Measurements from ENCODE around the gene PDPK1.
"Not testable (repeated sequence)": the region's sequence is repeated elsewhere in the genome, so short reads cannot be mapped to it uniquely, and the experiment has no call there.

Gene PDPK1

GRCh38 chr16:2598133-2598641 is 60.4 kb downstream of the PDPK1 start:
- no peak for ATAC-seq
- TF ChIP-seq TSHZ2 (CRISPR knock-in tag; IDR thresholded peaks at IDR 0.05): no peak
- no peak for TF ChIP-seq ESRRG (CRISPR knock-in tag; IDR thresholded peaks at IDR 0.05)

- no peak for ATAC-seq
- TF ChIP-seq CSDC2 (CRISPR knock-in tag; IDR thresholded peaks at IDR 0.05) (no peak), ZNF8 (CRISPR knock-in tag; IDR thresholded peaks at IDR 0.05) (no peak), ESRRG (CRISPR knock-in tag; IDR thresholded peaks at IDR 0.05) (no peak), ZFP30 (CRISPR knock-in tag; IDR thresholded peaks at IDR 0.05) (no peak), PPARA (CRISPR knock-in tag; IDR thresholded peaks at IDR 0.05; ENCODE audit: borderline replicate concordance) (no peak), OSR1 (CRISPR knock-in tag; IDR thresholded peaks at IDR 0.05) (no peak), POU6F1 (CRISPR knock-in tag; IDR thresholded peaks at IDR 0.05; ENCODE audit: borderline replicate concordance, low read depth) (no peak), CREB5 (CRISPR knock-in tag; IDR thresholded peaks at IDR 0.05; ENCODE audit: low read depth) (no peak), CSRNP3 (CRISPR knock-in tag; IDR thresholded peaks at IDR 0.05) (no peak), ARNTL (CRISPR knock-in tag; IDR thresholded peaks at IDR 0.05; ENCODE audit: borderline replicate concordance, low read depth) (no peak), TSHZ2 (CRISPR knock-in tag; IDR thresholded peaks at IDR 0.05) (no peak), SNAI2 (CRISPR knock-in tag; IDR thresholded peaks at IDR 0.05) (no peak), ZNF565 (CRISPR knock-in tag; conservative IDR thresholded peaks at IDR 0.05; ENCODE audit: low read depth) (no peak), PATZ1 (CRISPR knock-in tag; IDR thresholded peaks at IDR 0.05; ENCODE audit: borderline replicate concordance) (no peak), RARB (CRISPR knock-in tag; IDR thresholded peaks at IDR 0.05) (no peak), ZC3H10 (CRISPR knock-in tag; IDR thresholded peaks at IDR 0.05) (no peak), ZNF70 (CRISPR knock-in tag; IDR thresholded peaks at IDR 0.05) (no peak)
Measured at GRCh38 chr16:2598723-2599122, 60.9 kb downstream of the PDPK1 start.

GRCh38 chr16:2599165-2599564 is 61.3 kb downstream of the PDPK1 start:
- not testable (repeated sequence) for ATAC-seq

- not testable (repeated sequence) for ATAC-seq
Measured at GRCh38 chr16:2599785-2600184, 62.0 kb downstream of the PDPK1 start.

GRCh38 chr16:2601301-2602025 is 63.6 kb downstream of the PDPK1 start:
- not testable (repeated sequence) for ATAC-seq

GRCh38 chr16:2602175-2602574 is 64.4 kb downstream of the PDPK1 start:
- not testable (repeated sequence) for ATAC-seq
